Measurements from ENCODE around the gene NYNRIN. TPM values are rescaled to one million over a fixed set of nuclear protein-coding genes. Genes with fewer than 3 reads are reported as not detected.

The NYNRIN gene
- total RNA-seq, 1 experiment from 2014 or later = 2.7 TPM

GRCh38 chr14:24355009-24355408, 43.8 kb upstream of the NYNRIN start:
- no peak overlapping the region for H2AFZ ChIP-seq (ENCODE audit: low read length)
- H3K79me2 ChIP-seq (ENCODE audit: low read length) = no peaks in the 10 kb centered on the region
- DNase-seq (no peak), ATAC-seq (no peak)
- H3F3A ChIP-seq (ENCODE audit: low read length, unreplicated experiment) = no peaks in the 10 kb centered on the region
- no peak overlapping the region for H3K4me2 ChIP-seq (ENCODE audit: low read length)
- H3K9me2 ChIP-seq (replicated peaks; ENCODE audit: low read length) = no peaks in the 10 kb centered on the region
- POLR2A ChIA-PET (ENCODE audit: unreplicated experiment) = no interaction called here
- CTCF ChIA-PET = interaction anchor here (0.6 kb wide), 2 partner anchors 11 to 24 kb away, joined by 3 read pairs; no protein-coding TSS in a partner anchor
- TF ChIP-seq CTCF (conservative IDR thresholded peaks at IDR 0.05; ENCODE audit: low read depth, low read length) (no peak), EZH2 (IDR thresholded peaks at IDR 0.05; ENCODE audit: low read length, unreplicated experiment) (no peak), EZH2phosphoT487 (IDR thresholded peaks at IDR 0.05; ENCODE audit: borderline replicate concordance, low read length) (no peak)
- no peaks in the 10 kb centered on the region for H3K9me3 ChIP-seq (ENCODE audit: low read length)
- no peak overlapping the region for H3K4me3 ChIP-seq (ENCODE audit: low read length)
- BruUV-seq (replicated peaks) = no TSS peak
- no peak overlapping the region for H3K27ac ChIP-seq (ENCODE audit: low read length)
- H3K9ac ChIP-seq (ENCODE audit: low read length) = no peak overlapping the region
- intact Hi-C loops (cut with micrococcal nuclease) = no loop called here
- H3K36me3 ChIP-seq (ENCODE audit: low read depth, low read length) = no peaks in the 10 kb centered on the region
- peaks cover 1% of the 10 kb centered on the region; the same call in 1 of the 2 replicates for H3K27me3 ChIP-seq (ENCODE audit: low read length)
- H4K20me1 ChIP-seq (ENCODE audit: low read length) = no peaks in the 10 kb centered on the region
- H3K4me1 ChIP-seq (ENCODE audit: insufficient read depth, low read length) = peaks cover 8% of the 10 kb centered on the region; the same call in 1 of the 2 replicates

- Histone ChIP-seq H3K27me3 (ENCODE audit: low read length) (no peaks in the 10 kb centered on the region), H2AFZ (ENCODE audit: low read length) (no peak overlapping the region), H3F3A (ENCODE audit: low read length, unreplicated experiment) (no peaks in the 10 kb centered on the region), H3K79me2 (ENCODE audit: low read length) (no peaks in the 10 kb centered on the region), H3K36me3 (ENCODE audit: low read depth, low read length) (no peaks in the 10 kb centered on the region), H4K20me1 (ENCODE audit: low read length) (no peaks in the 10 kb centered on the region), H3K9ac (ENCODE audit: low read length) (no peak overlapping the region), H3K9me3 (ENCODE audit: low read length) (no peaks in the 10 kb centered on the region), H3K9me2 (replicated peaks; ENCODE audit: low read length) (no peaks in the 10 kb centered on the region), H3K4me3 (ENCODE audit: low read length) (no peak overlapping the region), H3K4me1 (ENCODE audit: insufficient read depth, low read length) (peaks cover 8% of the 10 kb centered on the region; the same call in 1 of the 2 replicates), H3K27ac (ENCODE audit: low read length) (no peak overlapping the region), H3K4me2 (ENCODE audit: low read length) (no peak overlapping the region)
- TF ChIP-seq CTCF (conservative IDR thresholded peaks at IDR 0.05; ENCODE audit: low read depth, low read length) (no peak), EZH2phosphoT487 (IDR thresholded peaks at IDR 0.05; ENCODE audit: borderline replicate concordance, low read length) (no peak), EZH2 (IDR thresholded peaks at IDR 0.05; ENCODE audit: low read length, unreplicated experiment) (no peak)
- BruUV-seq (replicated peaks) = no TSS peak
- POLR2A ChIA-PET (ENCODE audit: unreplicated experiment) = no interaction called here
- ATAC-seq = no peak
- no peak for DNase-seq
- intact Hi-C loops (cut with micrococcal nuclease) = no loop called here
- CTCF ChIA-PET = no interaction called here
Measured at GRCh38 chr14:24356208-24356607, 42.6 kb upstream of the NYNRIN start.

GRCh38 chr14:24360281-24360680, 38.5 kb upstream of the NYNRIN start:
- H3K4me1 ChIP-seq (ENCODE audit: insufficient read depth, low read length) = peaks cover 5% of the 10 kb centered on the region
- H3K9me3 ChIP-seq (ENCODE audit: low read length) = no peaks in the 10 kb centered on the region
- H3K79me2 ChIP-seq (ENCODE audit: low read length) = no peaks in the 10 kb centered on the region
- H3F3A ChIP-seq (ENCODE audit: low read length, unreplicated experiment) = no peaks in the 10 kb centered on the region
- BruUV-seq (replicated peaks) = no TSS peak
- no peaks in the 10 kb centered on the region for H3K27me3 ChIP-seq (ENCODE audit: low read length)
- no peaks in the 10 kb centered on the region for H4K20me1 ChIP-seq (ENCODE audit: low read length)
- intact Hi-C loops (cut with micrococcal nuclease) = no loop called here
- POLR2A ChIA-PET (ENCODE audit: unreplicated experiment) = no interaction called here
- no peak overlapping the region for H3K4me2 ChIP-seq (ENCODE audit: low read length)
- H2AFZ ChIP-seq (ENCODE audit: low read length) = no peak overlapping the region
- H3K4me3 ChIP-seq (ENCODE audit: low read length) = no peak overlapping the region
- TF ChIP-seq CTCF (conservative IDR thresholded peaks at IDR 0.05; ENCODE audit: low read depth, low read length) (no peak), EZH2phosphoT487 (IDR thresholded peaks at IDR 0.05; ENCODE audit: borderline replicate concordance, low read length) (no peak), EZH2 (IDR thresholded peaks at IDR 0.05; ENCODE audit: low read length, unreplicated experiment) (no peak)
- H3K36me3 ChIP-seq (ENCODE audit: low read depth, low read length) = no peaks in the 10 kb centered on the region
- H3K27ac ChIP-seq (ENCODE audit: low read length) = no peak overlapping the region
- no peaks in the 10 kb centered on the region for H3K9me2 ChIP-seq (replicated peaks; ENCODE audit: low read length)
- CTCF ChIA-PET = no interaction called here
- ATAC-seq = no peak
- no peak for DNase-seq
- no peak overlapping the region for H3K9ac ChIP-seq (ENCODE audit: low read length)

Data from PC-3 (cell line).